SK-N-SH treated with all-trans-retinoic acid at 6 μM for 48 hours (cell line): ENCODE results near the gene CETN3.

ENCODE experiments used
- ARNTL ChIP-seq: fragments of 450-650 bp; formaldehyde crosslinking; IDR thresholded peaks from 2 replicates; pipeline ENCODE4 v1.5.0; 2020; ENCODE audit warnings: low read depth, mild to moderate bottlenecking, moderate library complexity, borderline replicate concordance
- BACH2 ChIP-seq: fragments of 250-450 bp; sonication (Bioruptor Pico); IDR thresholded peaks from 2 replicates; pipeline ENCODE4 v1.9.0; 2021; ENCODE audit warnings: mild to moderate bottlenecking, borderline replicate concordance
- CSRNP3 ChIP-seq: fragments of 250-450 bp; sonication (Bioruptor Pico); IDR thresholded peaks from 2 replicates; pipeline ENCODE4 v1.5.1; 2021; ENCODE audit warnings: mild to moderate bottlenecking, moderate library complexity
- ESRRG ChIP-seq: fragments of 250-450 bp; sonication (Bioruptor Pico); IDR thresholded peaks from 2 replicates; pipeline ENCODE4 v1.6.1; 2021; ENCODE audit warnings: mild to moderate bottlenecking
- OSR1 ChIP-seq: fragments of 250-450 bp; sonication (Bioruptor Pico); IDR thresholded peaks from 2 replicates; pipeline ENCODE4 v1.8.0; 2022; ENCODE audit warnings: moderate library complexity, mild to moderate bottlenecking, inconsistent platforms
- POU6F1 ChIP-seq: fragments of 250-450 bp; sonication (Bioruptor Pico); IDR thresholded peaks from 2 replicates; pipeline ENCODE4 v1.8.0; 2021; ENCODE audit warnings: low read depth, mild to moderate bottlenecking, moderate library complexity, borderline replicate concordance
- PPARA ChIP-seq: fragments of 250-450 bp; sonication (Bioruptor Pico); IDR thresholded peaks from 2 replicates; pipeline ENCODE4 v1.5.0; 2020; ENCODE audit warnings: mild to moderate bottlenecking, borderline replicate concordance
- TOX ChIP-seq: fragments of 250-450 bp; sonication (Bioruptor Pico); IDR thresholded peaks from 2 replicates; pipeline ENCODE4 v1.8.0; 2021; ENCODE audit warnings: mild to moderate bottlenecking, moderate library complexity, borderline replicate concordance
- ZC3H10 ChIP-seq: fragments of 250-450 bp; sonication (Bioruptor Pico); IDR thresholded peaks from 2 replicates; pipeline ENCODE4 v1.5.1; 2021; ENCODE audit warnings: mild to moderate bottlenecking, moderate library complexity
- ZFP3 ChIP-seq: fragments of 250-450 bp; sonication (Bioruptor Pico); IDR thresholded peaks from 2 replicates; pipeline ENCODE4 v1.5.0; 2020; ENCODE audit warnings: mild to moderate bottlenecking, moderate library complexity
- ZFP30 ChIP-seq: fragments of 450-650 bp; formaldehyde crosslinking; IDR thresholded peaks from 2 replicates; pipeline ENCODE4 v1.5.0; 2022; ENCODE audit warnings: mild to moderate bottlenecking, moderate library complexity
- TF ChIP-seq, protein P1 (sequence below): fragments of 250-450 bp; sonication (Bioruptor Pico); IDR thresholded peaks from 2 replicates; pipeline ENCODE4 v1.5.0; 2020; ENCODE audit warnings: mild to moderate bottlenecking, moderate library complexity

GRCh38 chr5:90395005-90395404, 14.6 kb downstream of the CETN3 start:
- TF ChIP-seq ARNTL (CRISPR knock-in tag) (no peak), ZC3H10 (CRISPR knock-in tag) (no peak), POU6F1 (no peak), TOX (CRISPR knock-in tag) (no peak), PPARA (CRISPR knock-in tag) (no peak), CSRNP3 (CRISPR knock-in tag) (no peak), ZFP3 (CRISPR knock-in tag) (no peak), BACH2 (no peak), OSR1 (CRISPR knock-in tag) (no peak), ZFP30 (no peak), ESRRG (CRISPR knock-in tag) (no peak)
- TF ChIP-seq, protein P1, sequence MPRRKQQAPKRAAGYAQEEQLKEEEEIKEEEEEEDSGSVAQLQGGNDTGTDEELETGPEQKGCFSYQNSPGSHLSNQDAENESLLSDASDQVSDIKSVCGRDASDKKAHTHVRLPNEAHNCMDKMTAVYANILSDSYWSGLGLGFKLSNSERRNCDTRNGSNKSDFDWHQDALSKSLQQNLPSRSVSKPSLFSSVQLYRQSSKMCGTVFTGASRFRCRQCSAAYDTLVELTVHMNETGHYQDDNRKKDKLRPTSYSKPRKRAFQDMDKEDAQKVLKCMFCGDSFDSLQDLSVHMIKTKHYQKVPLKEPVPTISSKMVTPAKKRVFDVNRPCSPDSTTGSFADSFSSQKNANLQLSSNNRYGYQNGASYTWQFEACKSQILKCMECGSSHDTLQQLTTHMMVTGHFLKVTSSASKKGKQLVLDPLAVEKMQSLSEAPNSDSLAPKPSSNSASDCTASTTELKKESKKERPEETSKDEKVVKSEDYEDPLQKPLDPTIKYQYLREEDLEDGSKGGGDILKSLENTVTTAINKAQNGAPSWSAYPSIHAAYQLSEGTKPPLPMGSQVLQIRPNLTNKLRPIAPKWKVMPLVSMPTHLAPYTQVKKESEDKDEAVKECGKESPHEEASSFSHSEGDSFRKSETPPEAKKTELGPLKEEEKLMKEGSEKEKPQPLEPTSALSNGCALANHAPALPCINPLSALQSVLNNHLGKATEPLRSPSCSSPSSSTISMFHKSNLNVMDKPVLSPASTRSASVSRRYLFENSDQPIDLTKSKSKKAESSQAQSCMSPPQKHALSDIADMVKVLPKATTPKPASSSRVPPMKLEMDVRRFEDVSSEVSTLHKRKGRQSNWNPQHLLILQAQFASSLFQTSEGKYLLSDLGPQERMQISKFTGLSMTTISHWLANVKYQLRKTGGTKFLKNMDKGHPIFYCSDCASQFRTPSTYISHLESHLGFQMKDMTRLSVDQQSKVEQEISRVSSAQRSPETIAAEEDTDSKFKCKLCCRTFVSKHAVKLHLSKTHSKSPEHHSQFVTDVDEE (CRISPR knock-in tag) = no peak
